ENCODE results near the gene SLC7A5.
"Not testable (repeated sequence)": the region's sequence is repeated elsewhere in the genome, so short reads cannot be mapped to it uniquely, and the experiment has no call there.

SLC7A5 gene

GRCh38 chr16:87896176-87896890, 27.0 kb upstream of the SLC7A5 start:
- H3K4me2 ChIP-seq; H2AFZ ChIP-seq (ENCODE audit: low read depth): not testable (repeated sequence)

GRCh38 chr16:87895641-87896141, 26.4 kb upstream of the SLC7A5 start:
- Histone ChIP-seq H3K4me3 (IDR thresholded peaks at IDR 0.05; ENCODE audit: insufficient read depth, low read depth, low read length) (no peak overlapping the region), H3K27ac (no peak overlapping the region), H2AFZ (ENCODE audit: low read depth) (no peak overlapping the region), H3K4me1 (ENCODE audit: low read depth, poor library complexity, severe bottlenecking) (no peaks in the 10 kb centered on the region), H3K4me2 (no peak overlapping the region), H3K36me3 (ENCODE audit: insufficient read depth) (no peaks in the 10 kb centered on the region), H3K79me2 (ENCODE audit: insufficient read depth, low read depth) (no peaks in the 10 kb centered on the region), H3K27me3 (ENCODE audit: insufficient read depth, low read depth) (peaks cover 13% of the 10 kb centered on the region; the same call in 1 of the 2 replicates), H3K9ac (no peak overlapping the region), H4K20me1 (ENCODE audit: insufficient read depth) (no peaks in the 10 kb centered on the region)
- TF ChIP-seq CTCF (conservative IDR thresholded peaks at IDR 0.05; ENCODE audit: low read depth, low read length): no peak

More at GRCh38 chr16:87896176-87896890, 27.0 kb upstream of the SLC7A5 start:
- peaks cover 18% of the 10 kb centered on the region; the same call in 1 of the 2 replicates for H3K27me3 ChIP-seq (ENCODE audit: insufficient read depth, low read depth)
- not testable (repeated sequence) for H3K27ac ChIP-seq; H3K79me2 ChIP-seq (ENCODE audit: insufficient read depth, low read depth); H3K9ac ChIP-seq; H3K4me3 ChIP-seq (IDR thresholded peaks at IDR 0.05; ENCODE audit: insufficient read depth, low read depth, low read length); H4K20me1 ChIP-seq (ENCODE audit: insufficient read depth); H3K36me3 ChIP-seq (ENCODE audit: insufficient read depth); H3K4me1 ChIP-seq (ENCODE audit: low read depth, poor library complexity, severe bottlenecking)

GRCh38 chr16:87894005-87894404, 24.7 kb upstream of the SLC7A5 start:
- not testable (repeated sequence) for H3K4me1 ChIP-seq (ENCODE audit: low read depth, poor library complexity, severe bottlenecking); H4K20me1 ChIP-seq (ENCODE audit: insufficient read depth); H3K9ac ChIP-seq; H2AFZ ChIP-seq (ENCODE audit: low read depth); H3K4me2 ChIP-seq; H3K79me2 ChIP-seq (ENCODE audit: insufficient read depth, low read depth); H3K4me3 ChIP-seq (IDR thresholded peaks at IDR 0.05; ENCODE audit: insufficient read depth, low read depth, low read length); H3K36me3 ChIP-seq (ENCODE audit: insufficient read depth); H3K27ac ChIP-seq; H3K27me3 ChIP-seq (ENCODE audit: insufficient read depth, low read depth)

- peaks cover 2% of the 10 kb centered on the region; the same call in 1 of the 2 replicates for H3K27me3 ChIP-seq (ENCODE audit: insufficient read depth, low read depth)
- H3K79me2 ChIP-seq (ENCODE audit: insufficient read depth, low read depth): no peaks in the 10 kb centered on the region
- no peak for TF ChIP-seq CTCF (conservative IDR thresholded peaks at IDR 0.05; ENCODE audit: low read depth, low read length)
- no peak overlapping the region for H3K4me2 ChIP-seq
- no peak overlapping the region for H3K9ac ChIP-seq
- H4K20me1 ChIP-seq (ENCODE audit: insufficient read depth): no peaks in the 10 kb centered on the region
- no peaks in the 10 kb centered on the region for H3K36me3 ChIP-seq (ENCODE audit: insufficient read depth)
- no peak overlapping the region for H3K4me3 ChIP-seq (IDR thresholded peaks at IDR 0.05; ENCODE audit: insufficient read depth, low read depth, low read length)
- H3K4me1 ChIP-seq (ENCODE audit: low read depth, poor library complexity, severe bottlenecking): no peaks in the 10 kb centered on the region
- no peak overlapping the region for H3K27ac ChIP-seq
- H2AFZ ChIP-seq (ENCODE audit: low read depth): no peak overlapping the region
Observed at GRCh38 chr16:87891764-87892163, 22.5 kb upstream of the SLC7A5 start.

- not testable (repeated sequence) for H3K27ac ChIP-seq; H3K4me3 ChIP-seq (IDR thresholded peaks at IDR 0.05; ENCODE audit: insufficient read depth, low read depth, low read length); H2AFZ ChIP-seq (ENCODE audit: low read depth); H3K4me2 ChIP-seq; H3K4me1 ChIP-seq (ENCODE audit: low read depth, poor library complexity, severe bottlenecking); H3K36me3 ChIP-seq (ENCODE audit: insufficient read depth); H3K9ac ChIP-seq; H4K20me1 ChIP-seq (ENCODE audit: insufficient read depth); H3K79me2 ChIP-seq (ENCODE audit: insufficient read depth, low read depth); H3K27me3 ChIP-seq (ENCODE audit: insufficient read depth, low read depth)
Observed at GRCh38 chr16:87889762-87890161, 20.5 kb upstream of the SLC7A5 start.

- not testable (repeated sequence) for H3K4me3 ChIP-seq (IDR thresholded peaks at IDR 0.05; ENCODE audit: insufficient read depth, low read depth, low read length); H3K36me3 ChIP-seq (ENCODE audit: insufficient read depth); H2AFZ ChIP-seq (ENCODE audit: low read depth); H4K20me1 ChIP-seq (ENCODE audit: insufficient read depth); H3K4me1 ChIP-seq (ENCODE audit: low read depth, poor library complexity, severe bottlenecking); H3K9ac ChIP-seq; H3K4me2 ChIP-seq; H3K27ac ChIP-seq; H3K79me2 ChIP-seq (ENCODE audit: insufficient read depth, low read depth)
- H3K27me3 ChIP-seq (ENCODE audit: insufficient read depth, low read depth): peaks cover 11% of the 10 kb centered on the region; the same call in 1 of the 2 replicates
Observed at GRCh38 chr16:87888346-87888745, 19.0 kb upstream of the SLC7A5 start.

- not testable (repeated sequence) for H3K79me2 ChIP-seq (ENCODE audit: insufficient read depth, low read depth); H3K4me3 ChIP-seq (IDR thresholded peaks at IDR 0.05; ENCODE audit: insufficient read depth, low read depth, low read length); H3K27ac ChIP-seq; H2AFZ ChIP-seq (ENCODE audit: low read depth); H3K9ac ChIP-seq; H3K36me3 ChIP-seq (ENCODE audit: insufficient read depth); H3K4me2 ChIP-seq; H4K20me1 ChIP-seq (ENCODE audit: insufficient read depth); H3K4me1 ChIP-seq (ENCODE audit: low read depth, poor library complexity, severe bottlenecking)
- peaks cover 11% of the 10 kb centered on the region; the same call in 1 of the 2 replicates for H3K27me3 ChIP-seq (ENCODE audit: insufficient read depth, low read depth)
Observed at GRCh38 chr16:87887931-87888330, 18.6 kb upstream of the SLC7A5 start.

GRCh38 chr16:87885371-87885967, 16.2 kb upstream of the SLC7A5 start:
- not testable (repeated sequence) for H4K20me1 ChIP-seq (ENCODE audit: insufficient read depth)

More at GRCh38 chr16:87885371-87885967, 16.2 kb upstream of the SLC7A5 start:
- not testable (repeated sequence) for H2AFZ ChIP-seq (ENCODE audit: low read depth); H3K4me3 ChIP-seq (IDR thresholded peaks at IDR 0.05; ENCODE audit: insufficient read depth, low read depth, low read length); H3K36me3 ChIP-seq (ENCODE audit: insufficient read depth); H3K4me1 ChIP-seq (ENCODE audit: low read depth, poor library complexity, severe bottlenecking); H3K9ac ChIP-seq; H3K79me2 ChIP-seq (ENCODE audit: insufficient read depth, low read depth); H3K27ac ChIP-seq; H3K4me2 ChIP-seq
- peaks cover 28% of the 10 kb centered on the region; the same call in 1 of the 2 replicates for H3K27me3 ChIP-seq (ENCODE audit: insufficient read depth, low read depth)

Data from KMS-11 (cell line).